ENCODE measurements around the gene NEUROD2.

NEUROD2 gene

DNA sequence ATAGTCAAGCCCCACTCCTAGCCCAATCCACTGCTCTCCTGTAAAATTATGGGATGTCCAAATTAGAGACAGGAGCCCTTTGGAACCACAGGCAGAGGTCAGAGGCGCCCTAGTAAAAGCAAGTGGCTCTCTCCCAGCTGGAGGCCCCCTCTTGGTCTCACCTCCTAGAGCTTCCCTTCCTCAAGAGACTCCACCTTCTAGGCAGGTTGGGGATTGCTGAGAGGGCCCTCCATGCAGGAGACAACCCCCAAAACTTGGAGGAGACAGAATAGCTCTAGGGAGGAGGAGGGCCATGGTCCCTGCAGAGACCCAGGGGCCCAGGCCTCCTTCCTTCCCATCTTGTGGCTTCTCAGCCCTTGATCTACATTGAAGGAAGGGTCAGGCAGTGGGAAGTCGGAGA lies 29.4 kb downstream of the NEUROD2 start:
- DNase-seq, result no peak

GRCh38 chr17:39576187-39576586 lies 31.5 kb downstream of the NEUROD2 start:
- no peak for DNase-seq

GRCh38 chr17:39573447-39574298 lies 34.0 kb downstream of the NEUROD2 start:
- DNase-seq, result peak; percentile 42 to 68

DNA sequence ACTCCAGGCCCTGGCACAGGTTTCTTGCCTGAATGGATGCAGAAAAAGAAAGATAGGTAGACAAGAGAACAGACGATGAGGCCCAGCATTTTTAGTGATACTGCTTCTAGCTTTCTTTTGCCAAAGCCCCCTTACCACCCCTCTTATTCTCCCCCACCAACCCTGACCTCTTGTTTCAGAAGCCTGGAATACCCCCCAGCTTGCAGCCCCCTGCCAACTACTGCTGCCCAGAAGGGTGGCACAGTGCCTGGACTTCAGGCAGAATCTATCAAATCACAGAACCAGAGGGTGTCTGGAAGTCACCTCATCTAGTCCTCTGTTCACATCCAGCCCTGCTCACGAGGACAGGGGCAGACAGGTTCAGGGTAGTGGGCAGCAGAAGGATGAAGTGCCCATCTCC lies 35.6 kb downstream of the NEUROD2 start:
- DNase-seq, result no peak

- no peak for DNase-seq
Measured at GRCh38 chr17:39569126-39569525, 38.6 kb downstream of the NEUROD2 start.

GRCh38 chr17:39568702-39569101 lies 39.0 kb downstream of the NEUROD2 start:
- no peak for DNase-seq

DNA sequence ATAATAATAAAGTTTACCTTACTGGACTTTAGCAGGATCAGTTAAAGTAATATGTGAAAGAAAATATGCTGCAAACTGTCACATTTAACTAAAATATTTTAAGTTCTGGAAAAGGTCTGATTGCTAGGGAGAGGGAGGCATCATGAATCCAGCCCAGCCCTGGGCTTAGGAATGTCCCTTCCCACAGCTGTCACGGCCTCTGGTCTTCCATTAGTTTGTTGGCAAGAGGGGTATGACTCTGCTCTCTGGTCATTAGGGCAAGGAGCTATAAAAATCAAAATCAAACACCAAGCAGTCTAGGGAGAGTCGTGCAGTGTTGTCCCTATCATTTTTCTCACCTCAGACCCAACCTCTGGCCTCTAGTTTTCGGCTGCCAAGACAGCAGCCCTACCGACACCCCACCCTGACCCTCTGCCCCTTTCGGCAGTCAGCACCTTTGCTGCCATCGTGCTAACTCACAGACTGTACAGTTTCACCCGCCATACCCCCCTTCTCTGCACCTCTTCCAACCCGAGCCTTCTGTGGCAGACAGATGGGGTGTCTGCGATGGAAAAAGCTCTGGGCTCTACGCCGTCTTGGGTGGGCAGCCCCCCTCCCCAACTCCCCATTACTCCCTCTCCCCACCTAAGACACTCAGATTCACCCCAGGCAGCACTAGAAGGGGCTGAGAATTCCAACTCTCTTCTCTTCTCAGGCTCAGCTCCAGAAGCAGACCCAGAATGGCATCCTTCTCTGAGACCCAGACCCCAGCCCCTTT lies 41.4 kb downstream of the NEUROD2 start:
- no peak for DNase-seq

- DNase-seq, result no peak
Measured at GRCh38 chr17:39564211-39564848, 43.4 kb downstream of the NEUROD2 start.

DNA sequence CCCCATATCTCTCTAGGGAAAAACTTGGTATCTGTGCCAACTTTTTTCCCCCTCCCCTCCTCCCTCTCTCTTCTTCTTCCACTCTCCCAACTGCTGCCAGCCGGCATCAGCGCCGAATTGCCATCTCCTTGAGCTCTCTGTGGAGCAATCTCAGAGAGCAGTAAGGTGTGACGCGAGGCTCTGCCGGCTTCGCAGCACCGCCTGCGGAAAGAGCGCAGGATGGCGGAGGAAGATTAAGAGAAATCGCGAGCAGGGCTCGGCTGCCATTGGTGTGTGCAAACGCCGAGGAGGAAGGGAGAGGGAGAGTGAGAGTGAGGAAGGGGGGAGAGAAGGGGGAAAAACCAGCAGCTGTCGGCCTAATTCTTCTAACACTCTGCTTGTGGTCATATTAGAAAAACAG lies 44.2 kb downstream of the NEUROD2 start:
- no peak for DNase-seq

DNA sequence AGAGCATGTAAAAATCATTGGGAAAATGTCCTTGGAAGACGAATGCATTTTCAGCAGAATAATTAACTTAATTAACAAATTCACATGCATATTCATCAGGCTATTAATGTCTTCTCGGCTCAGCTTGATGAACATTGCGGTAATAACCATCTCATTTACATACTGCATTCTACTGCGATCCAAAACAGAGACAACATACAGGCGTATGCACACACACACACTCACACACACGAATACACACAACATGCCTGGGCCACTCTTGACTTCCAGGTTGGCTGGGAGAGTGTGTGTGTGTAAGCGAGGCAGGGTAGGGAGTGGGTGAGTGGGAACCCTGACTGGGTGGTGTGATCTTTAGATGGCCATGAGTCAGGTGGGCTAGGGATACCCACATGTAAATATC lies 44.7 kb downstream of the NEUROD2 start:
- DNase-seq, result no peak

- DNase-seq, result no peak
Measured at GRCh38 chr17:39562395-39562794, 45.3 kb downstream of the NEUROD2 start.

DNA sequence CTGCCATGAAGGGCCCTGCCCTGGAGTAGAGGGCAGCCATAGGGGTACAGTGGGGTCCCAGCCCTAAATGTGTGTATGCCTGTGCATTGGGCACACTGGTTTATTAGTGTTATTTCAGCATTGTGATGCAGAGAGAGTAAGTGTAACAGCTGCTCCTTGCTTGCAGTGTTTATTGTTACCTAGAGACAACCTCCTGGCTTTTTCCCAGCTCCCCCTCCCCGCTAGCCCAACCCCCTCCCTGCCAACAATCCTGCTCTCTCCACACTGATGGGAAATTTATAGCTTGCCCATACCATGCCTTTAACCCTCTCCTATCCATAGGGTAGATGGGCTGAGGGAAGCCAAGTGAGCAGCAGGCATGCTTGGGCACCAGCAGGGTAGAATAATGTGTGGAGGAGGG lies 51.3 kb downstream of the NEUROD2 start:
- DNase-seq, result peak; percentile 22 to 56

DNA sequence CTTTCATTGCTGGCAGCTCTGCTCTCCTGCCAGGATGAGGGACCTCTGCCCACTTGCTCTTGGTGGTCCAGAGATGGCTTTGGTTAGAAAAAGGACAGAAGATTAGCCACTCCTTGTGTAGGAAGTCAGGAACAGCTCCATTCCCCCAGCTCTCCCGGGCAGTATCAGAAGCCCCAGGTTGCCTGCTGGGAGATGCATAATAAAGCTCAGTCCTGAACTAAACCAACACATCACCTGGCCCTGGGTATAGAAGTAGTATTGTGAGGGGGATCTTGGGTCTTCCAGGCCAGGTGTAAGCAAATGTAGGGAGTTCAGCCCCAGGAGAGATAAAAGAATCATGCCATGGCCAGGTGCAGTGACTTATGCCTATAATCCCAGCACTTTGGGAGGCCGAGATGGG lies 52.4 kb downstream of the NEUROD2 start:
- no peak for DNase-seq
